ENCODE results near the gene MAP2.

MAP2 gene

DNA sequence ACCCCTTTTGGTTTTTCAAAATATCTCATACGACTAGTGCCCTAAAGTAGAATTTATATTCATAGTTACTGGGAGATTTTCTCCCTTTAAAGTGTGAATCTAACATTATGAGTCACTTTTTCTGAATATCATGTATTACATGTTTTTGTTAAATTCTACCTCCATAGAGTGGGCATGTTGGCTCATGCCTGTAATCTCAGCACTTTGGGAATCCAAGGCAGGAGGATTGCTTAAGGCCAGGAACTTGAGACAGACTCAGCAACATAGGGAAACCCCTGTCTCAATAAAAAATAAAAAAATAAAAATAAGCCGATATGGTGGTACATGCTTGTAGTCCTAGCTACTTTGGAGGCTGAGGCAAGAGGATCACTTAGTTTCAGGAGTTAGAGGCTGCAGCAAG lies 302.5 kb downstream of the MAP2 start:
- H3K14ac ChIP-seq (ENCODE audit: low read length) = no peak overlapping the region
- H3K27me3 ChIP-seq (ENCODE audit: control insufficient read depth in 3 of 3, insufficient read depth in 3 of 3, low read depth in 1 of 3, low read length in 3 of 3) = no peaks in the 10 kb centered on the region
- H2BK12ac ChIP-seq (ENCODE audit: low read length) = no peak overlapping the region
- H2AFZ ChIP-seq (ENCODE audit: low read length) = no peak overlapping the region
- peaks cover 15 to 100% of the 10 kb centered on the region in 2 donors for H3K36me3 ChIP-seq (replicated peaks in 1 of 2; ENCODE audit: control insufficient read depth in 2 of 2, insufficient read depth in 2 of 2, low read length in 2 of 2)
- no peak overlapping the region for H3K4me3 ChIP-seq (ENCODE audit: low read length in 2 of 2)
- no peaks in the 10 kb centered on the region for H3K9me3 ChIP-seq (replicated peaks in 1 of 2; ENCODE audit: control insufficient read depth in 2 of 2, insufficient read depth in 1 of 2, low read depth in 1 of 2, low read length in 2 of 2)
- H2BK120ac ChIP-seq (ENCODE audit: low read depth, low read length) = no peak overlapping the region
- DNase-seq (ENCODE audit: low spot score) = no peak
- H3K18ac ChIP-seq (ENCODE audit: low read length) = no peak overlapping the region
- H3K9ac ChIP-seq (ENCODE audit: low read depth, low read length, poor library complexity) = no peak overlapping the region
- H2BK15ac ChIP-seq (ENCODE audit: low read length) = no peak overlapping the region
- H3K23ac ChIP-seq (ENCODE audit: low read depth, low read length, poor library complexity) = no peak overlapping the region
- no peak overlapping the region for H3K4ac ChIP-seq (ENCODE audit: low read length)
- H3K79me1 ChIP-seq (ENCODE audit: low read depth, low read length) = no peaks in the 10 kb centered on the region
- H4K8ac ChIP-seq (ENCODE audit: low read depth, low read length) = no peak overlapping the region
- no peak overlapping the region for H3K27ac ChIP-seq (replicated peaks; ENCODE audit: low read length)
- H2AK5ac ChIP-seq (ENCODE audit: low read depth, low read length) = no peak overlapping the region
- no peaks in the 10 kb centered on the region for H3K4me1 ChIP-seq (ENCODE audit: control insufficient read depth in 2 of 2, insufficient read depth in 1 of 2, low read depth in 1 of 2, low read length in 2 of 2)
- H3K4me2 ChIP-seq (ENCODE audit: insufficient read depth, low read length, poor library complexity, severe bottlenecking) = no peak overlapping the region
- no CpG with 5 or more reads among the region's 2 CpGs for WGBS, 2 donors (ENCODE audit: extremely low coverage in 2 of 2, insufficient read length in 2 of 2, insufficient replicate concordance in 1 of 2)
- H4K91ac ChIP-seq (ENCODE audit: low read depth, low read length, poor library complexity) = no peak overlapping the region
- H2BK5ac ChIP-seq (ENCODE audit: low read length) = no peak overlapping the region

DNA sequence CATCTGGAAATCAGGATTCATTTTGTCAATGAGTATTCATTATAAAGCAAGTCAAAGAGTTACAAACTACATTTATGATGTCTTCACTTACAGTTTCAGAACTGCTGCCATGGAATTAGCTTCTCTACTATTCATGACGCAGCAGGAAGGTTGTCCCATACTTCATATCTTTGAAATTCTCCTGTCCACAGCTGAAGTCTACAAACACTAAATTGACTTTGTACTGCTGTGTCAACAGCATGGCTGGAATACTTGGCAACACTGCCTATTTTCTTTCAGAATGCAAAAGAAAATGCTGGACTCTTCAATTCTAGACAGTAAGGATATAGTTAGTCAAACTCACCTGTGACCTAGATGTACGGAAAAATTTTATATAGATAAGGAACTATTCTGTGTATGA lies 303.2 kb downstream of the MAP2 start:
- no peaks in the 10 kb centered on the region for H3K9me3 ChIP-seq (replicated peaks in 1 of 2; ENCODE audit: control insufficient read depth in 2 of 2, insufficient read depth in 1 of 2, low read depth in 1 of 2, low read length in 2 of 2)
- peaks cover 17 to 100% of the 10 kb centered on the region in 2 donors for H3K36me3 ChIP-seq (replicated peaks in 1 of 2; ENCODE audit: control insufficient read depth in 2 of 2, insufficient read depth in 2 of 2, low read length in 2 of 2)
- no peak overlapping the region for H3K4ac ChIP-seq (ENCODE audit: low read length)
- DNase-seq (ENCODE audit: low spot score) = no peak
- no peak overlapping the region for H2BK15ac ChIP-seq (ENCODE audit: low read length)
- H3K18ac ChIP-seq (ENCODE audit: low read length) = no peak overlapping the region
- H3K9ac ChIP-seq (ENCODE audit: low read depth, low read length, poor library complexity) = no peak overlapping the region
- H3K14ac ChIP-seq (ENCODE audit: low read length) = no peak overlapping the region
- H2BK120ac ChIP-seq (ENCODE audit: low read depth, low read length) = no peak overlapping the region
- H3K4me2 ChIP-seq (ENCODE audit: insufficient read depth, low read length, poor library complexity, severe bottlenecking) = no peak overlapping the region
- no peak overlapping the region for H3K23ac ChIP-seq (ENCODE audit: low read depth, low read length, poor library complexity)
- WGBS, 2 donors (ENCODE audit: extremely low coverage in 2 of 2, insufficient read length in 2 of 2, insufficient replicate concordance in 1 of 2) = no CpG with 5 or more reads among the region's 2 CpGs
- no peak overlapping the region for H4K8ac ChIP-seq (ENCODE audit: low read depth, low read length)
- H3K4me1 ChIP-seq (ENCODE audit: control insufficient read depth in 2 of 2, insufficient read depth in 1 of 2, low read depth in 1 of 2, low read length in 2 of 2) = no peaks in the 10 kb centered on the region
- no peaks in the 10 kb centered on the region for H3K27me3 ChIP-seq (ENCODE audit: control insufficient read depth in 3 of 3, insufficient read depth in 3 of 3, low read depth in 1 of 3, low read length in 3 of 3)
- H3K27ac ChIP-seq (replicated peaks; ENCODE audit: low read length) = no peak overlapping the region
- no peak overlapping the region for H4K91ac ChIP-seq (ENCODE audit: low read depth, low read length, poor library complexity)
- H2BK5ac ChIP-seq (ENCODE audit: low read length) = no peak overlapping the region
- H2AFZ ChIP-seq (ENCODE audit: low read length) = no peak overlapping the region
- H2BK12ac ChIP-seq (ENCODE audit: low read length) = no peak overlapping the region
- H3K79me1 ChIP-seq (ENCODE audit: low read depth, low read length) = no peaks in the 10 kb centered on the region
- H3K4me3 ChIP-seq (ENCODE audit: low read length in 2 of 2) = no peak overlapping the region
- no peak overlapping the region for H2AK5ac ChIP-seq (ENCODE audit: low read depth, low read length)

DNA sequence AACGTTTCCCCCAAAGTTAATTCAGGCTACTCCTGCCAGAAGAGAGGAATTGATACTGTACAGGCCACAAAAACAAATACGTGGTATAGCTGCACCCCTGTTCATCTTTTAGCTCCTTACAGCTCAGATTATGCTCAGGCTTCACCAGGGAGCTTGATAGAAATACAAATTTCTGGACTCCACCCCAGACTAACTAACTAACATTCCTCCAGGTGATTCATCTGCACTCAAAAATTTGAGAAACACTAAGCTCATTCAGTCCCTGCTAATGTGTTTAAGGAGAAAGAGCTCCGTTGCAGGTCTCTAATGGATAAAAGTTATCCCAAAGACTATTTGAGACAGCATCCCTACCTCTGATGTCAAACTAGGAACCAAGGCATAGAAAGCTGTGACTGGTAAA lies 311.0 kb downstream of the MAP2 start:
- Histone ChIP-seq H2AFZ (ENCODE audit: low read length) (no peak overlapping the region), H3K27ac (replicated peaks; ENCODE audit: low read length) (no peak overlapping the region), H3K4ac (ENCODE audit: low read length) (no peak overlapping the region), H2BK15ac (ENCODE audit: low read length) (no peak overlapping the region), H4K8ac (ENCODE audit: low read depth, low read length) (no peak overlapping the region), H3K18ac (ENCODE audit: low read length) (no peak overlapping the region), H3K14ac (ENCODE audit: low read length) (no peak overlapping the region), H2BK120ac (ENCODE audit: low read depth, low read length) (no peak overlapping the region), H3K9ac (ENCODE audit: low read depth, low read length, poor library complexity) (no peak overlapping the region), H3K4me2 (ENCODE audit: insufficient read depth, low read length, poor library complexity, severe bottlenecking) (no peak overlapping the region), H2BK12ac (ENCODE audit: low read length) (no peak overlapping the region), H3K4me1 (ENCODE audit: control insufficient read depth in 2 of 2, insufficient read depth in 1 of 2, low read depth in 1 of 2, low read length in 2 of 2) (peaks cover 0 to 1% of the 10 kb centered on the region in 2 donors), H3K9me3 (replicated peaks in 1 of 2; ENCODE audit: control insufficient read depth in 2 of 2, insufficient read depth in 1 of 2, low read depth in 1 of 2, low read length in 2 of 2) (no peaks in the 10 kb centered on the region), H4K91ac (ENCODE audit: low read depth, low read length, poor library complexity) (no peak overlapping the region), H3K4me3 (ENCODE audit: low read length in 2 of 2) (no peak overlapping the region), H3K23ac (ENCODE audit: low read depth, low read length, poor library complexity) (no peak overlapping the region), H3K27me3 (ENCODE audit: control insufficient read depth in 3 of 3, insufficient read depth in 3 of 3, low read depth in 1 of 3, low read length in 3 of 3) (no peaks in the 10 kb centered on the region), H2BK5ac (ENCODE audit: low read length) (no peak overlapping the region), H3K36me3 (replicated peaks in 1 of 2; ENCODE audit: control insufficient read depth in 2 of 2, insufficient read depth in 2 of 2, low read length in 2 of 2) (peaks cover 8 to 52% of the 10 kb centered on the region in 2 donors), H3K79me1 (ENCODE audit: low read depth, low read length) (no peaks in the 10 kb centered on the region), H2AK5ac (ENCODE audit: low read depth, low read length) (no peak overlapping the region)
- WGBS, 2 donors (ENCODE audit: extremely low coverage in 2 of 2, insufficient read length in 2 of 2, insufficient replicate concordance in 1 of 2) = no CpG with 5 or more reads among the region's 3 CpGs
- DNase-seq (ENCODE audit: low spot score) = no peak

DNA sequence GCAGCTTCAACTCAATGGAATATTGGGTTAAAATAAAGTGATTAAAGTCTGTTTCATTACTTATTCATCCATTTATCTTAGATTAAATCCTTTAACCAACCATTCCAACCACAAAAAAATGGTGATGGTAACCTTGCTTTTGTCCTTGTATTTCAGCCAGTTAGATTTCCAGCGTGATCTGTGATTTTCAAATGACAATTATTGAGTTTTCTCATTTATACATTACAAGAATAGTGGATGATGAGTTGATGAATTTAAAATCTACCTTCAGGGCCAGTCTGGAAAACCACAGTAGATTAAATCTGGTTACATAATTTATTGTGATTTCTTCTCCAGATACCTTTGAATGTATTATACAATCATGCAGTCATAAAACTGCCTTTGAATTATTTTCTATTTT lies 318.1 kb downstream of the MAP2 start:
- no peak overlapping the region for H2AFZ ChIP-seq (ENCODE audit: low read length)

More for the DNA sequence above, 318.1 kb downstream of the MAP2 start:
- Histone ChIP-seq H2BK12ac (ENCODE audit: low read length) (no peak overlapping the region), H4K91ac (ENCODE audit: low read depth, low read length, poor library complexity) (no peak overlapping the region), H3K9ac (ENCODE audit: low read depth, low read length, poor library complexity) (no peak overlapping the region), H3K4me3 (ENCODE audit: low read length in 2 of 2) (no peak overlapping the region), H3K4me1 (ENCODE audit: control insufficient read depth in 2 of 2, insufficient read depth in 1 of 2, low read depth in 1 of 2, low read length in 2 of 2) (peaks cover 0 to 1% of the 10 kb centered on the region in 2 donors), H3K27ac (replicated peaks; ENCODE audit: low read length) (no peak overlapping the region), H3K4ac (ENCODE audit: low read length) (no peak overlapping the region), H2BK120ac (ENCODE audit: low read depth, low read length) (no peak overlapping the region), H2BK15ac (ENCODE audit: low read length) (no peak overlapping the region), H3K14ac (ENCODE audit: low read length) (no peak overlapping the region), H3K9me3 (replicated peaks in 1 of 2; ENCODE audit: control insufficient read depth in 2 of 2, insufficient read depth in 1 of 2, low read depth in 1 of 2, low read length in 2 of 2) (no peaks in the 10 kb centered on the region), H2AK5ac (ENCODE audit: low read depth, low read length) (no peak overlapping the region), H4K8ac (ENCODE audit: low read depth, low read length) (no peak overlapping the region), H3K4me2 (ENCODE audit: insufficient read depth, low read length, poor library complexity, severe bottlenecking) (no peak overlapping the region), H3K27me3 (ENCODE audit: control insufficient read depth in 3 of 3, insufficient read depth in 3 of 3, low read depth in 1 of 3, low read length in 3 of 3) (no peaks in the 10 kb centered on the region), H3K36me3 (replicated peaks in 1 of 2; ENCODE audit: control insufficient read depth in 2 of 2, insufficient read depth in 2 of 2, low read length in 2 of 2) (no peaks in the 10 kb centered on the region), H2BK5ac (ENCODE audit: low read length) (no peak overlapping the region), H3K79me1 (ENCODE audit: low read depth, low read length) (no peaks in the 10 kb centered on the region), H3K18ac (ENCODE audit: low read length) (no peak overlapping the region), H3K23ac (ENCODE audit: low read depth, low read length, poor library complexity) (no peak overlapping the region)
- no peak for DNase-seq (ENCODE audit: low spot score)
- WGBS, 2 donors (ENCODE audit: extremely low coverage in 2 of 2, insufficient read length in 2 of 2, insufficient replicate concordance in 1 of 2) = no CpG with 5 or more reads among the region's 1 CpG
